K562 (cell line): ENCODE measurements around the gene TBC1D2B. TPM values are rescaled to one million over a fixed set of nuclear protein-coding genes. Genes with fewer than 3 reads are reported as not detected.

Experiments
- ATAC-seq: fragments of 200-7000 bp; cut with Tn5 transposase; 3 replicates; pipeline ENCODE4 v1.9.1; 2020; ENCODE audit warnings: moderate library complexity
- BruUV-seq: library from RNA; stranded (reverse); fragments of 400-500 nt; replicated peaks from 2 replicates; lab custom pipeline; 2021; lab: Mats Ljungman, UMichigan
- CTCF ChIA-PET: fragments of 300-600 bp; formaldehyde crosslinking; extraction: SDS; loops from one replicate; lab custom pipeline; 2021; ENCODE audit warnings: low intra/inter-chr PET ratio; lab: Yijun Ruan, JAX
- POLR2A ChIA-PET: fragments of 300-600, 350-650 bp; sonication (Branson Sonifier 250); formaldehyde crosslinking; extraction: SDS; loops from one replicate; lab custom pipeline; 2021; ENCODE audit warnings: antibody characterized with exemption, inconsistent platforms; lab: Yijun Ruan, JAX
- DNase-seq, 4 experiments: peaks; one replicate each; pipeline versions ENCODE4 v3.0.0 to v3.0.0-alpha.2; 2011 to 2018; ENCODE audit warnings: low spot score in 3 of 4, mixed read lengths in 3 of 4; ENCODE audit errors: extremely low read depth in 1 of 4
- FAIRE-seq: peaks from 2 replicates; lab custom pipeline; 2011; peaks lifted over from hg19 to GRCh38; lab: Jason Lieb, UNC
- H2AFZ ChIP-seq: 2 replicates; pipeline ENCODE4 v1.6.0; 2011; ENCODE audit warnings: low read depth, low read length, control low read depth, inconsistent platforms
- H3K27ac ChIP-seq: fragments of 200-600 bp; 3 replicates; pipeline ENCODE4 v1.8.0; 2011; ENCODE audit warnings: low read depth, mild to moderate bottlenecking, control low read depth, inconsistent platforms, low read length, moderate library complexity, mixed read lengths; ENCODE audit errors: extremely low read depth
- H3K27me3 ChIP-seq, 2 experiments: fragments of 300-600 bp in 1 of 2; 2 replicates in 1 of 2; 3 replicates in 1 of 2; pipeline versions ENCODE4 v1.6.0 to v1.8.0; 2011; ENCODE audit warnings: inconsistent platforms in 2 of 2, low read length in 2 of 2, mild to moderate bottlenecking in 1 of 2, mixed read lengths in 1 of 2, moderate library complexity in 1 of 2; ENCODE audit not compliant: control insufficient read depth in 2 of 2, insufficient read depth in 2 of 2
- H3K36me3 ChIP-seq: fragments of 300-600 bp; 3 replicates; pipeline ENCODE4 v1.8.0; 2011; ENCODE audit warnings: mild to moderate bottlenecking, low read length, inconsistent platforms; ENCODE audit not compliant: control insufficient read depth, insufficient read depth
- H3K4me1 ChIP-seq, 2 experiments: fragments of 200-600 bp in 1 of 2; replicated peaks in 1 of 2; 2 replicates in 1 of 2; 3 replicates in 1 of 2; pipeline versions ENCODE4 v1.5.1 to v1.8.0; 2011; ENCODE audit warnings: inconsistent platforms in 2 of 2, low read length in 2 of 2, mild to moderate bottlenecking in 1 of 2, mixed read lengths in 1 of 2, moderate library complexity in 1 of 2; ENCODE audit not compliant: control insufficient read depth in 2 of 2, insufficient read depth in 2 of 2
- H3K4me2 ChIP-seq: 2 replicates; pipeline ENCODE4 v1.6.1; 2011; ENCODE audit warnings: low read length, control low read depth, inconsistent platforms, mixed read lengths; ENCODE audit not compliant: insufficient read depth
- H3K4me3 ChIP-seq: fragments of 200-600 bp; sonication (generic), shearing (Covaris generic); 2 replicates; pipeline ENCODE4 v1.5.1; 2016; ENCODE audit warnings: control low read depth, inconsistent platforms
- H3K79me2 ChIP-seq: fragments of 200-600 bp; 3 replicates; pipeline ENCODE4 v1.8.0; 2011; ENCODE audit warnings: low read length, inconsistent platforms; ENCODE audit not compliant: control insufficient read depth, insufficient read depth
- H3K9ac ChIP-seq, 2 experiments: 2 replicates each; pipeline versions ENCODE4 v1.6.0 to v1.6.1; 2011; ENCODE audit warnings: low read depth in 2 of 2, low read length in 2 of 2, control low read depth in 1 of 2, inconsistent platforms in 1 of 2, mild to moderate bottlenecking in 1 of 2, mixed read lengths in 1 of 2; ENCODE audit not compliant: insufficient read depth in 1 of 2
- H3K9me1 ChIP-seq: one replicate; pipeline ENCODE4 v1.6.0; 2011; ENCODE audit warnings: inconsistent platforms, mild to moderate bottlenecking, low read length, moderate library complexity; ENCODE audit not compliant: control insufficient read depth, insufficient read depth
- H3K9me3 ChIP-seq: replicated peaks from 2 replicates; pipeline ENCODE4 v1.5.1; 2011; ENCODE audit warnings: low read depth, low read length, inconsistent platforms; ENCODE audit not compliant: control insufficient read depth, insufficient read depth
- H4K20me1 ChIP-seq: replicated peaks from 2 replicates; pipeline ENCODE4 v1.6.1; 2011; ENCODE audit warnings: low read length, inconsistent platforms, mixed read lengths; ENCODE audit not compliant: control insufficient read depth, insufficient read depth
- HCFC1 ChIP-seq: IDR thresholded peaks from 2 replicates; pipeline ENCODE4 v1.6.1; 2012; ENCODE audit warnings: low read depth, low read length, improper control_type of control experiment
- HDAC3 ChIP-seq: fragments of 450-650 bp; IDR thresholded peaks from 2 replicates; pipeline ENCODE4 v1.6.1; 2018; ENCODE audit warnings: borderline replicate concordance, mild to moderate bottlenecking, moderate library complexity; ENCODE audit not compliant: partially characterized antibody
- RBM14 ChIP-seq: fragments of 200-400 bp; formaldehyde crosslinking; IDR thresholded peaks from 2 replicates; pipeline ENCODE4 v1.6.1; 2018; ENCODE audit warnings: low read depth, mild to moderate bottlenecking, low read length, moderate library complexity, borderline replicate concordance; ENCODE audit not compliant: insufficient read depth
- SMARCA5 ChIP-seq: fragments of 450-650 bp; IDR thresholded peaks from 2 replicates; pipeline ENCODE4 v1.6.1; 2016
- SRSF1 ChIP-seq: fragments of 200-400 bp; formaldehyde crosslinking; IDR thresholded peaks from 2 replicates; pipeline ENCODE4 v1.6.1; 2017; ENCODE audit warnings: mild to moderate bottlenecking, low read depth, low read length, moderate library complexity
- TSC22D4 ChIP-seq: fragments of 450-650 bp; IDR thresholded peaks from 2 replicates; pipeline ENCODE4 v1.6.1; 2016; ENCODE audit warnings: missing genetic modification characterization, missing biosample characterization, control low read depth
- ZNF174 ChIP-seq: fragments of 250-450 bp; sonication (Bioruptor Pico); IDR thresholded peaks from 2 replicates; pipeline ENCODE4 v1.4.0; 2020; ENCODE audit warnings: mild to moderate bottlenecking
- ZNF354B ChIP-seq: fragments of 250-450 bp; sonication (Bioruptor Pico); IDR thresholded peaks from 2 replicates; pipeline ENCODE4 v1.4.0; 2020
- ZNF408 ChIP-seq: fragments of 250-450 bp; sonication (Bioruptor Pico); IDR thresholded peaks from 2 replicates; pipeline ENCODE4 v1.4.0; 2020; ENCODE audit warnings: low read depth, mild to moderate bottlenecking, moderate library complexity
- WGBS: fragments of 100-300 bp; shearing (Covaris generic); methylation state at CpG from one replicate; pipeline ENCODE4 v1.1.6; 2016; ENCODE audit warnings: low coverage, mixed read lengths; ENCODE audit not compliant: insufficient coverage; ENCODE audit errors: missing lambda C conversion rate; 5-methylcytosine and 5-hydroxymethylcytosine counted together
- in situ Hi-C: fragments of 300-500 bp; cut with MboI; formaldehyde crosslinking; loops from 4 replicates; pipeline ENCODE4 v1.15.0; 2018; ENCODE audit warnings: inconsistent platforms, mixed read lengths
- intact Hi-C: fragments of 100-400 bp; cut with micrococcal nuclease; formaldehyde crosslinking; loops from 2 replicates; pipeline ENCODE4 v1.14.2; 2022
- polyA plus RNA-seq, 8 experiments: library from polyadenylated mRNA; depleted of rRNA in 4 of 8; stranded (reverse) in 5 of 8; unstranded in 3 of 8; fragments of >200 nt; fragmentation: Nextera tagmentation in 2 of 8; fragmentation: Illumina TruSeq in 1 of 8; extraction: Ambion mirVana in 2 of 8; extraction: Trizol in 1 of 8; gene quantifications; 2 replicates each; pipeline versions ENCODE4 v1.2.1 to v1.2.3, GENCODE V29; 2011 to 2014; ENCODE audit warnings: inconsistent platforms in 1 of 8, missing spikeins in 1 of 8
- total RNA-seq, 7 experiments: library from RNA; depleted of rRNA in 6 of 7; stranded (reverse); fragments of >200 nt in 6 of 7; fragmentation: Illumina TruSeq in 2 of 7; extraction: Trizol in 2 of 7; gene quantifications; 2 replicates each; pipeline versions ENCODE4 v1.2.1 to v1.2.3, GENCODE V29; 2011 to 2021; ENCODE audit warnings: low replicate concordance in 1 of 7
- TF ChIP-seq, protein P1 (sequence below): fragments of 250-450 bp; sonication (Bioruptor Pico); IDR thresholded peaks from 2 replicates; pipeline ENCODE4 v1.4.0; 2020
- TF ChIP-seq, protein P2 (sequence below): fragments of 450-650 bp; IDR thresholded peaks from 2 replicates; pipeline ENCODE4 v1.7.1; 2018; ENCODE audit warnings: mild to moderate bottlenecking, low read depth; ENCODE audit not compliant: partially characterized antibody

The TBC1D2B gene
- total and polyA plus RNA-seq, 9 of the 15 experiments (the other 6 are each of a cell fraction or from before 2014, with no cell fraction given) = 0.15 to 16.3 (median 8.9) TPM

DNA sequence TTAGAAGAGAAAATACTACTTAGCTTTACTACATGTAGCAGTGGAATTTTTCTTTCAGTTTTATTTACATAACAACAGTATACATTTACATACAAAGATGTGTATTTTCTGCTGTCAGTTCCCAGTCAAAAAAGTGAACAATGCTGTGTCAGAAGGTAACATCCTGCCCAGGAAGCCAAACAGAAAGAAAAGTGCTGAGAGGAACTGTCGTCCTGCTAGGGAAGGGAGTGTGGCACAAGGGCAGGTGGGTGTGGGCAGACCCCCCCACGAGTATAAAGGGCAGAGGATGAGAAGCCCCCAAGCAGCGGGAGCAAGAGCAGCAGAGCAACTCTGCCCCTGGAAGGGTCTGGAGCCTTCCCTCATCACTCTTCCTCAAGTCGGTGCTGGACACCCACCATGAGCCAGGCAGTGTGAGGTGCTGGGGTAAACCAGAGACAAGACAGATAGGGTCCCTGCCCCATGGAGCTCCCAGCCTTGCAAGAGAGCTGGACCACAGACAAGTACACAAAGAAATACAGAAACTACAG is 39.7 kb downstream of the TBC1D2B start:
- no peak overlapping the region for H3K4me3 ChIP-seq
- H3K4me2 ChIP-seq = no peak overlapping the region
- DNase-seq = no peak
- ATAC-seq = no peak
- ChIA-PET CTCF (no interaction called here), POLR2A (interaction anchor here (0.6 kb wide), 1 partner anchor 228 kb away, joined by 3 read pairs; no protein-coding TSS in a partner anchor)
- no peaks in the 10 kb centered on the region for H3K27me3 ChIP-seq
- no peaks in the 10 kb centered on the region for H3K9me1 ChIP-seq
- no peak for FAIRE-seq
- H3K36me3 ChIP-seq = no peaks in the 10 kb centered on the region; the same call in 2 of the 3 replicates
- BruUV-seq = no TSS peak
- H4K20me1 ChIP-seq = 0 out of 2 replicates have a peak, but pooled peaks cover 7% of the 10 kb centered on the region
- WGBS = 50% methylated on average over 4 of the region's 4 CpGs
- H3K9ac ChIP-seq = no peak overlapping the region
- H3K9me3 ChIP-seq = no peaks in the 10 kb centered on the region
- intact Hi-C loops = no loop called here
- no peaks in the 10 kb centered on the region for H3K79me2 ChIP-seq
- no peak for TF ChIP-seq ZNF174 (CRISPR knock-in tag)
- no peak for TF ChIP-seq ZNF408 (CRISPR knock-in tag)
- TF ChIP-seq HCFC1 = no peak
- TF ChIP-seq ZNF354B = no peak
- no peak for TF ChIP-seq SMARCA5
- peaks cover 0 to 24% of the 10 kb centered on the region in 2 experiments; a peak in 4 of 5 replicates for H3K4me1 ChIP-seq
- H3K27ac ChIP-seq = no peak overlapping the region
- in situ Hi-C loops = no loop called here
- H2AFZ ChIP-seq = no peak overlapping the region

DNA sequence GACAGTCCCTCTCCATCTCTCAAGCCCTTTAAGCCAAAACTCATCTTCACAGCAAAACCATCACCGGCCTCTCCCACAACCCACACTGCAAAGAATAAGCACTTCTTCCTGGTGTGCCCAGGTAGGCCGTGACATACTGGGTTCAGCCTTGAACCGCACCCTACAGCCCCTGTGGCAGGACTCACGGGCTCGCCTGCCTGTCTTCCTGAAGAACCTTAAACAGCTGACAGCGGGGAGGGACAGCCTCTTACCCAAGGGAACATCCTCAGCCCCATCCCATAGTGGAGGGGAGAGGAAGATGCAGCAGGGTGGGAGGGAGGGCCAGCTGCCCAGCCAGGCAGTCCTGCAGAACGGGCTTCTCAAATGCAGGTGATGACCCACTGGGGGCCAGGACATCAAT is 40.2 kb downstream of the TBC1D2B start:
- ATAC-seq (no peak), DNase-seq (no peak), FAIRE-seq (no peak)
- H3K9ac ChIP-seq = no peak overlapping the region
- H2AFZ ChIP-seq = no peak overlapping the region
- no peak overlapping the region for H3K27ac ChIP-seq
- H3K4me1 ChIP-seq = peaks cover 0 to 24% of the 10 kb centered on the region in 2 experiments; a peak in 4 of 5 replicates
- ChIA-PET POLR2A (interaction anchor here (1.2 kb wide), 1 partner anchor 13 kb away, joined by 5 read pairs; no protein-coding TSS in a partner anchor), CTCF (no interaction called here)
- no peaks in the 10 kb centered on the region for H3K9me3 ChIP-seq
- 59% methylated on average over 6 of the region's 7 CpGs for WGBS
- H3K4me3 ChIP-seq = no peak overlapping the region
- TF ChIP-seq TSC22D4 = no peak
- TF ChIP-seq HDAC3 = no peak
- TF ChIP-seq RBM14 = no peak
- TF ChIP-seq, protein P1, sequence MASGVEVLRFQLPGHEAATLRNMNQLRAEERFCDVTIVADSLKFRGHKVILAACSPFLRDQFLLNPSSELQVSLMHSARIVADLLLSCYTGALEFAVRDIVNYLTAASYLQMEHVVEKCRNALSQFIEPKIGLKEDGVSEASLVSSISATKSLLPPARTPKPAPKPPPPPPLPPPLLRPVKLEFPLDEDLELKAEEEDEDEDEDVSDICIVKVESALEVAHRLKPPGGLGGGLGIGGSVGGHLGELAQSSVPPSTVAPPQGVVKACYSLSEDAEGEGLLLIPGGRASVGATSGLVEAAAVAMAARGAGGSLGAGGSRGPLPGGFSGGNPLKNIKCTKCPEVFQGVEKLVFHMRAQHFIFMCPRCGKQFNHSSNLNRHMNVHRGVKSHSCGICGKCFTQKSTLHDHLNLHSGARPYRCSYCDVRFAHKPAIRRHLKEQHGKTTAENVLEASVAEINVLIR = no peak
- TF ChIP-seq, protein P2, sequence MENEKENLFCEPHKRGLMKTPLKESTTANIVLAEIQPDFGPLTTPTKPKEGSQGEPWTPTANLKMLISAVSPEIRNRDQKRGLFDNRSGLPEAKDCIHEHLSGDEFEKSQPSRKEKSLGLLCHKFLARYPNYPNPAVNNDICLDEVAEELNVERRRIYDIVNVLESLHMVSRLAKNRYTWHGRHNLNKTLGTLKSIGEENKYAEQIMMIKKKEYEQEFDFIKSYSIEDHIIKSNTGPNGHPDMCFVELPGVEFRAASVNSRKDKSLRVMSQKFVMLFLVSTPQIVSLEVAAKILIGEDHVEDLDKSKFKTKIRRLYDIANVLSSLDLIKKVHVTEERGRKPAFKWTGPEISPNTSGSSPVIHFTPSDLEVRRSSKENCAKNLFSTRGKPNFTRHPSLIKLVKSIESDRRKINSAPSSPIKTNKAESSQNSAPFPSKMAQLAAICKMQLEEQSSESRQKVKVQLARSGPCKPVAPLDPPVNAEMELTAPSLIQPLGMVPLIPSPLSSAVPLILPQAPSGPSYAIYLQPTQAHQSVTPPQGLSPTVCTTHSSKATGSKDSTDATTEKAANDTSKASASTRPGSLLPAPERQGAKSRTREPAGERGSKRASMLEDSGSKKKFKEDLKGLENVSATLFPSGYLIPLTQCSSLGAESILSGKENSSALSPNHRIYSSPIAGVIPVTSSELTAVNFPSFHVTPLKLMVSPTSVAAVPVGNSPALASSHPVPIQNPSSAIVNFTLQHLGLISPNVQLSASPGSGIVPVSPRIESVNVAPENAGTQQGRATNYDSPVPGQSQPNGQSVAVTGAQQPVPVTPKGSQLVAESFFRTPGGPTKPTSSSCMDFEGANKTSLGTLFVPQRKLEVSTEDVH = no peak
- TF ChIP-seq SRSF1 = no peak
- no peaks in the 10 kb centered on the region for H3K79me2 ChIP-seq
- H3K36me3 ChIP-seq = no peaks in the 10 kb centered on the region; the same call in 2 of the 3 replicates
- intact Hi-C loops (no loop called here), in situ Hi-C loops (no loop called here)
- H3K9me1 ChIP-seq = no peaks in the 10 kb centered on the region
- H3K4me2 ChIP-seq = no peak overlapping the region
- BruUV-seq = no TSS peak
- 0 out of 2 replicates have a peak, but pooled peaks cover 7% of the 10 kb centered on the region for H4K20me1 ChIP-seq
- H3K27me3 ChIP-seq = no peaks in the 10 kb centered on the region
